Astrocyte (in vitro differentiated cells and primary cell): Measurements from ENCODE around the gene FBXW7. TPM values are rescaled to one million over a fixed set of nuclear protein-coding genes. Genes with fewer than 3 reads are reported as not detected.

ENCODE experiments used
- DNase-seq: peaks from one replicate; pipeline ENCODE4 v3.0.0-alpha.2; 2010; ENCODE audit warnings: low read depth
- FAIRE-seq: peaks from 2 replicates; lab custom pipeline; 2011; peaks lifted over from hg19 to GRCh38; lab: Jason Lieb, UNC
- H2AFZ ChIP-seq: 2 replicates; pipeline ENCODE4 v1.6.0; 2012; ENCODE audit warnings: low read depth, low read length, inconsistent platforms
- H3K27ac ChIP-seq: 2 replicates; pipeline ENCODE4 v1.5.1; 2011; ENCODE audit warnings: low read depth, low read length, inconsistent platforms
- H3K27me3 ChIP-seq: 2 replicates; pipeline ENCODE4 v1.6.0; 2011; ENCODE audit warnings: low read length, inconsistent platforms; ENCODE audit not compliant: insufficient read depth
- H3K36me3 ChIP-seq: 2 replicates; pipeline ENCODE4 v1.5.1; 2011; ENCODE audit warnings: low read length, inconsistent platforms; ENCODE audit not compliant: insufficient read depth
- H3K4me1 ChIP-seq: 2 replicates; pipeline ENCODE4 v1.5.1; 2011; ENCODE audit warnings: low read length, inconsistent platforms; ENCODE audit not compliant: insufficient read depth
- H3K4me2 ChIP-seq: 2 replicates; pipeline ENCODE4 v1.6.0; 2012; ENCODE audit warnings: low read length, inconsistent platforms
- H3K4me3 ChIP-seq: 2 replicates; pipeline ENCODE4 v1.5.1; 2011; ENCODE audit warnings: low read depth, mild to moderate bottlenecking, low read length, inconsistent platforms; ENCODE audit not compliant: insufficient read depth
- H3K79me2 ChIP-seq: 2 replicates; pipeline ENCODE4 v1.6.0; 2012; ENCODE audit warnings: mild to moderate bottlenecking, low read length, inconsistent platforms; ENCODE audit not compliant: insufficient read depth
- H3K9ac ChIP-seq: 2 replicates; pipeline ENCODE4 v1.6.0; 2012; ENCODE audit warnings: mild to moderate bottlenecking, low read length, inconsistent platforms
- H3K9me3 ChIP-seq: 2 replicates; pipeline ENCODE4 v1.5.1; 2012; ENCODE audit warnings: low read depth, mild to moderate bottlenecking, low read length, inconsistent platforms; ENCODE audit not compliant: insufficient read depth
- H4K20me1 ChIP-seq: 2 replicates; pipeline ENCODE4 v1.6.0; 2012; ENCODE audit warnings: low read length, inconsistent platforms; ENCODE audit not compliant: insufficient read depth
- H3K27ac Mint-ChIP-seq: one replicate; pipeline ENCODE4 v1.8.0; 2021; ENCODE audit warnings: mild to moderate bottlenecking, mixed read lengths; ENCODE audit not compliant: unreplicated experiment
- H3K27me3 Mint-ChIP-seq: one replicate; pipeline ENCODE4 v1.8.0; 2021; ENCODE audit warnings: low read depth, mixed read lengths; ENCODE audit not compliant: unreplicated experiment
- H3K36me3 Mint-ChIP-seq: one replicate; pipeline ENCODE4 v1.8.0; 2021; ENCODE audit warnings: low read depth, mixed read lengths; ENCODE audit not compliant: unreplicated experiment
- H3K4me1 Mint-ChIP-seq: one replicate; pipeline ENCODE4 v1.8.0; 2021; ENCODE audit warnings: low read depth, mixed read lengths; ENCODE audit not compliant: unreplicated experiment
- H3K4me3 Mint-ChIP-seq: one replicate; pipeline ENCODE4 v1.8.0; 2021; ENCODE audit warnings: mild to moderate bottlenecking, moderate library complexity, mixed read lengths; ENCODE audit not compliant: unreplicated experiment
- H3K9me3 Mint-ChIP-seq: one replicate; pipeline ENCODE4 v1.8.0; 2021; ENCODE audit warnings: mild to moderate bottlenecking, mixed read lengths; ENCODE audit not compliant: unreplicated experiment
- CTCF ChIP-seq: IDR thresholded peaks from 2 replicates; pipeline ENCODE4 v1.5.1; 2011; ENCODE audit warnings: low read depth, mild to moderate bottlenecking, inconsistent platforms, low read length, moderate library complexity; ENCODE audit not compliant: insufficient read depth
- EZH2 ChIP-seq: IDR thresholded peaks from 2 replicates; pipeline ENCODE4 v1.6.1; 2012; ENCODE audit warnings: mild to moderate bottlenecking, low read length, inconsistent platforms; ENCODE audit not compliant: insufficient read depth
- total RNA-seq: library from RNA; stranded (reverse); gene quantifications from 2 replicates; pipeline ENCODE4 v1.2.1, GENCODE V29; 2021

Gene FBXW7
- total RNA-seq, 1 donor from 2014 or later: 34.7 TPM

DNA sequence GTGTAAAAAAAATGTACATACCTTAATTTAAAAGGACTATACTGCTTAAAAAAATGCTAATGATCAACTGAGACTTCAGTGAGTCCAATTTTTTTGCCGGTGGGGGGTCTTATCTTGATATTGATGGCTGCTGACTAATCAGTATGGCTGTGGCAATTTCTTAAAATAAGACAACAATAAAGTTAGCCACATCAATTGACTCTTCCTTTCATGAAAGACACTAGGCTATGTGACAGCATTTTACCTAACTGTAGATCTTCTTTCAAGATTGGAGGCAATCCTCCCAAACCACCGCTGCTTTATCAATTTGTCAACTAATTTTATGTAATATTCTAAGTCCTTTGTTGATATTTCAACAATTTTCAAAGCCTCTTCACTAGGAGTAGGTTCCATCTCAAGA is 116.1 kb downstream of the FBXW7 start:
- FAIRE-seq: no peak
- no peaks in the 10 kb centered on the region for H3K9me3 Mint-ChIP-seq
- peaks cover 4% of the 10 kb centered on the region for H3K79me2 ChIP-seq

GRCh38 chr4:152417673-152418072 is 118.2 kb downstream of the FBXW7 start:
- no peak overlapping the region for H3K27ac Mint-ChIP-seq
- H3K4me3 ChIP-seq: no peak overlapping the region
- no peak for DNase-seq
- peaks cover 25% of the 10 kb centered on the region for H3K4me1 Mint-ChIP-seq
- no peak overlapping the region for H2AFZ ChIP-seq
- no peak overlapping the region for H3K9ac ChIP-seq
- peaks cover 6% of the 10 kb centered on the region for H3K79me2 ChIP-seq
- H3K27ac ChIP-seq: no peak overlapping the region
- H3K36me3 Mint-ChIP-seq: no peaks in the 10 kb centered on the region
- H3K4me3 Mint-ChIP-seq: no peak overlapping the region
- H3K4me2 ChIP-seq: no peak overlapping the region
- H3K9me3 ChIP-seq: no peaks in the 10 kb centered on the region
- TF ChIP-seq EZH2 (no peak), CTCF (no peak)
- no peaks in the 10 kb centered on the region for H3K9me3 Mint-ChIP-seq
- no peaks in the 10 kb centered on the region for H3K36me3 ChIP-seq
- H3K27me3 Mint-ChIP-seq: no peaks in the 10 kb centered on the region
- FAIRE-seq: no peak
- H3K27me3 ChIP-seq: no peaks in the 10 kb centered on the region
- peaks cover 44% of the 10 kb centered on the region for H4K20me1 ChIP-seq
- H3K4me1 ChIP-seq: peaks cover 7% of the 10 kb centered on the region

More for the DNA sequence above, 116.1 kb downstream of the FBXW7 start:
- no peaks in the 10 kb centered on the region for H3K36me3 Mint-ChIP-seq
- TF ChIP-seq EZH2: no peak
- no peak for TF ChIP-seq CTCF
- H3K4me1 ChIP-seq: peaks cover 7% of the 10 kb centered on the region
- DNase-seq: no peak
- peaks cover 19% of the 10 kb centered on the region for H3K4me1 Mint-ChIP-seq
- no peak overlapping the region for H2AFZ ChIP-seq
- no peak overlapping the region for H3K4me3 Mint-ChIP-seq
- H3K27me3 ChIP-seq: no peaks in the 10 kb centered on the region
- H3K27me3 Mint-ChIP-seq: no peaks in the 10 kb centered on the region
- no peaks in the 10 kb centered on the region for H3K9me3 ChIP-seq
- H4K20me1 ChIP-seq: peaks cover 42% of the 10 kb centered on the region
- H3K27ac ChIP-seq: no peak overlapping the region
- no peaks in the 10 kb centered on the region for H3K36me3 ChIP-seq
- no peak overlapping the region for H3K4me3 ChIP-seq
- H3K4me2 ChIP-seq: no peak overlapping the region
- no peak overlapping the region for H3K27ac Mint-ChIP-seq
- H3K9ac ChIP-seq: no peak overlapping the region

- Mint-ChIP-seq H3K27me3 (no peaks in the 10 kb centered on the region), H3K27ac (no peak overlapping the region), H3K4me3 (no peak overlapping the region), H3K9me3 (no peaks in the 10 kb centered on the region), H3K4me1 (peaks cover 22% of the 10 kb centered on the region), H3K36me3 (no peaks in the 10 kb centered on the region)
- H3K27ac ChIP-seq: no peak overlapping the region
- no peaks in the 10 kb centered on the region for H3K36me3 ChIP-seq
- no peak overlapping the region for H3K9ac ChIP-seq
- H3K27me3 ChIP-seq: no peaks in the 10 kb centered on the region
- peaks cover 40% of the 10 kb centered on the region for H4K20me1 ChIP-seq
- no peak overlapping the region for H3K4me3 ChIP-seq
- TF ChIP-seq CTCF: no peak
- TF ChIP-seq EZH2: no peak
- peak overlapping the region; percentile 5 for H3K4me2 ChIP-seq
- no peak for FAIRE-seq
- H3K79me2 ChIP-seq: peaks cover 6% of the 10 kb centered on the region
- no peaks in the 10 kb centered on the region for H3K9me3 ChIP-seq
- peak; percentile 61 for DNase-seq
- no peak overlapping the region for H2AFZ ChIP-seq
- H3K4me1 ChIP-seq: peaks cover 7% of the 10 kb centered on the region
These were observed 119.9 kb downstream of the FBXW7 start for GRCh38 chr4:152415980-152416379.
